ENCODE results near the gene B3GALT6. TPM values are rescaled to one million over a fixed set of nuclear protein-coding genes. Genes with fewer than 3 reads are reported as not detected.

The B3GALT6 gene
- total RNA-seq, 1 donor from 2014 or later, result 15.8 TPM

DNA sequence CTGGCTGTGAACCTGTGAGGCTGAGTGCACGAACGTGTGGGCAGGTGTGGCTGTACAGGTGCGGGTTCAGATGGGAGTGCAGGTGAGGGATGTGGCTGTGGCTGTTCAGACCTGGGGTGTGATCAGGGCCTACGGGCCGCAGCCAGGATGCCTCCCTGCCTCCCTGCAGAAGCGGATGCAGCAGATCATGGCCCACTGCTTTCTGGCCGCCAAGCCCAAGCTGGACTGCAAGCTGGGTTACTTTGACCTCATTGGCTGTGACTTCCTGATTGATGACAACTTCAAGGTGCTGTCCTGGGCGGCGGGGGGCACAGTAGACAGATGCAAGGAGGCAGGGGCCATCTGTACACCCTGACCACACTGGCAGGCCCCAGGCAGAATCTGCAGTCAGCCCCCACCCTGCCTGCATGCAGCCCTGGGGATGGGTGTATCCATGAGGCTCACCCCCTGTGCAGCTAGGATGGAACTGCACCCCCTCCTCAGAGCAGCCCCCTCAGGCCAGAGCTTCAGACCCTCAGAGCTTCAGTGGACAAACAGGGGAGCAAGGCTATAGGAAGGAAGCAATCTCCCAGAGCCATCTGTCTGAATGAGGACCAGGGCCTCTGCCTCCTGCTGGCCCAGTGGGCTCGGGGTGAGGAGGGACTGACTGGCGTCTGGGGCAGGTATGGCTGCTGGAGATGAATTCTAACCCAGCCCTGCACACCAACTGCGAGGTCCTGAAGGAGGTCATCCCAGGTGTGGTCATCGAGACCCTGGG, 35.4 kb upstream of the B3GALT6 start:
- H3K36me3 ChIP-seq, result no peaks in the 10 kb centered on the region
- no peak overlapping the region for H2AFZ ChIP-seq (replicated peaks)
- peaks cover 7% of the 10 kb centered on the region for H3F3A ChIP-seq (ENCODE audit: low read depth)
- H3K9me3 Mint-ChIP-seq, result peaks cover 16% of the 10 kb centered on the region
- H3K27ac Mint-ChIP-seq, result no peak overlapping the region
- no peaks in the 10 kb centered on the region for H3K79me2 ChIP-seq (ENCODE audit: low read depth)
- peaks cover 23% of the 10 kb centered on the region for H3K27me3 ChIP-seq
- peaks cover 4% of the 10 kb centered on the region for H3K9me3 ChIP-seq (ENCODE audit: low read depth)
- H3K4me2 ChIP-seq, result no peak overlapping the region
- TF ChIP-seq, protein P1, sequence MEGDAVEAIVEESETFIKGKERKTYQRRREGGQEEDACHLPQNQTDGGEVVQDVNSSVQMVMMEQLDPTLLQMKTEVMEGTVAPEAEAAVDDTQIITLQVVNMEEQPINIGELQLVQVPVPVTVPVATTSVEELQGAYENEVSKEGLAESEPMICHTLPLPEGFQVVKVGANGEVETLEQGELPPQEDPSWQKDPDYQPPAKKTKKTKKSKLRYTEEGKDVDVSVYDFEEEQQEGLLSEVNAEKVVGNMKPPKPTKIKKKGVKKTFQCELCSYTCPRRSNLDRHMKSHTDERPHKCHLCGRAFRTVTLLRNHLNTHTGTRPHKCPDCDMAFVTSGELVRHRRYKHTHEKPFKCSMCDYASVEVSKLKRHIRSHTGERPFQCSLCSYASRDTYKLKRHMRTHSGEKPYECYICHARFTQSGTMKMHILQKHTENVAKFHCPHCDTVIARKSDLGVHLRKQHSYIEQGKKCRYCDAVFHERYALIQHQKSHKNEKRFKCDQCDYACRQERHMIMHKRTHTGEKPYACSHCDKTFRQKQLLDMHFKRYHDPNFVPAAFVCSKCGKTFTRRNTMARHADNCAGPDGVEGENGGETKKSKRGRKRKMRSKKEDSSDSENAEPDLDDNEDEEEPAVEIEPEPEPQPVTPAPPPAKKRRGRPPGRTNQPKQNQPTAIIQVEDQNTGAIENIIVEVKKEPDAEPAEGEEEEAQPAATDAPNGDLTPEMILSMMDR (IDR thresholded peaks at IDR 0.05), result no peak
- no peak for TF ChIP-seq EZH2phosphoT487 (IDR thresholded peaks at IDR 0.05)
- TF ChIP-seq EZH2 (IDR thresholded peaks at IDR 0.05), result no peak
- no peak overlapping the region for H3K4me3 ChIP-seq
- peaks cover 2% of the 10 kb centered on the region for H3K36me3 Mint-ChIP-seq
- H3K27ac ChIP-seq, result no peak overlapping the region
- peaks cover 3% of the 10 kb centered on the region for H3K4me1 ChIP-seq
- peaks cover 6% of the 10 kb centered on the region for H3K4me1 Mint-ChIP-seq
- H4K20me1 ChIP-seq (ENCODE audit: low read depth), result no peaks in the 10 kb centered on the region
- peaks cover 4% of the 10 kb centered on the region for H3K27me3 Mint-ChIP-seq (ENCODE audit: insufficient read depth, low read depth)
- no peak for DNase-seq (ENCODE audit: low spot score)
- no peak overlapping the region for H3K9ac ChIP-seq
- no peak overlapping the region for H3K4me3 Mint-ChIP-seq

DNA sequence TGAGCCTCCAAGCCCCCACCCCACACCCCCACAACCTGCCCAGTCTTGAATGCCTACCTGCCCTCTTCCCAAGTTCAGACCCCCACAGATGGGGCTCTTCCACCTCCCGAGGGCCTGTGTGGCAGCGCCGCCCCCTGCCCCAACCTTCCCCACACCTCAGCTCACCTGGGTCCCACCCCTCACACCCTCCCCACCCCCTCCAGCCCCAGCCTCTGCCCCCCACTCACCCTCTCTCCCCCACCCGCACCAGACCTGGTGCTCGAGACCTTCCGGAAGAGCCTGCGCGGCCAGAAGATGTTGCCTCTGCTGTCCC, 34.9 kb upstream of the B3GALT6 start:
- TF ChIP-seq EZH2phosphoT487 (IDR thresholded peaks at IDR 0.05), result no peak
- no peak for TF ChIP-seq EZH2 (IDR thresholded peaks at IDR 0.05)
- TF ChIP-seq, protein P1 (IDR thresholded peaks at IDR 0.05), result no peak
- Mint-ChIP-seq H3K36me3 (peaks cover 2% of the 10 kb centered on the region), H3K27me3 (ENCODE audit: insufficient read depth, low read depth) (peaks cover 4% of the 10 kb centered on the region), H3K9me3 (peaks cover 12% of the 10 kb centered on the region), H3K4me1 (peaks cover 6% of the 10 kb centered on the region), H3K27ac (no peak overlapping the region), H3K4me3 (no peak overlapping the region)
- peaks cover 7% of the 10 kb centered on the region for H3F3A ChIP-seq (ENCODE audit: low read depth)
- no peak overlapping the region for H3K4me2 ChIP-seq
- H3K27ac ChIP-seq, result no peak overlapping the region
- peaks cover 24% of the 10 kb centered on the region for H3K27me3 ChIP-seq
- H3K9me3 ChIP-seq (ENCODE audit: low read depth), result peaks cover 4% of the 10 kb centered on the region
- H3K36me3 ChIP-seq, result no peaks in the 10 kb centered on the region
- peaks cover 3% of the 10 kb centered on the region for H3K4me1 ChIP-seq
- H3K79me2 ChIP-seq (ENCODE audit: low read depth), result no peaks in the 10 kb centered on the region
- H2AFZ ChIP-seq (replicated peaks), result no peak overlapping the region
- H3K9ac ChIP-seq, result no peak overlapping the region
- no peak overlapping the region for H3K4me3 ChIP-seq
- DNase-seq (ENCODE audit: low spot score), result no peak
- H4K20me1 ChIP-seq (ENCODE audit: low read depth), result no peaks in the 10 kb centered on the region

- H3K36me3 ChIP-seq, result no peaks in the 10 kb centered on the region
- peaks cover 7% of the 10 kb centered on the region for H3F3A ChIP-seq (ENCODE audit: low read depth)
- H3K4me3 Mint-ChIP-seq, result no peak overlapping the region
- H3K4me3 ChIP-seq, result no peak overlapping the region
- peaks cover 4% of the 10 kb centered on the region for H3K9me3 ChIP-seq (ENCODE audit: low read depth)
- peaks cover 3% of the 10 kb centered on the region for H3K4me1 ChIP-seq
- no peak overlapping the region for H3K9ac ChIP-seq
- H3K27ac ChIP-seq, result no peak overlapping the region
- no peaks in the 10 kb centered on the region for H4K20me1 ChIP-seq (ENCODE audit: low read depth)
- H3K9me3 Mint-ChIP-seq, result peaks cover 12% of the 10 kb centered on the region
- H3K36me3 Mint-ChIP-seq, result peaks cover 2% of the 10 kb centered on the region
- no peak overlapping the region for H3K27ac Mint-ChIP-seq
- H3K27me3 ChIP-seq, result peaks cover 27% of the 10 kb centered on the region
- H3K4me2 ChIP-seq, result no peak overlapping the region
- peaks cover 4% of the 10 kb centered on the region for H3K27me3 Mint-ChIP-seq (ENCODE audit: insufficient read depth, low read depth)
- no peak overlapping the region for H2AFZ ChIP-seq (replicated peaks)
- TF ChIP-seq EZH2phosphoT487 (IDR thresholded peaks at IDR 0.05) (no peak), EZH2 (IDR thresholded peaks at IDR 0.05) (no peak)
- TF ChIP-seq, protein P1 (IDR thresholded peaks at IDR 0.05), result no peak
- no peak for DNase-seq (ENCODE audit: low spot score)
- H3K4me1 Mint-ChIP-seq, result peaks cover 6% of the 10 kb centered on the region
- H3K79me2 ChIP-seq (ENCODE audit: low read depth), result no peaks in the 10 kb centered on the region
These were observed 34.2 kb upstream of the B3GALT6 start for GRCh38 chr1:1197551-1198422.
